Neuron (in vitro differentiated cells): ENCODE data around the gene EXD3.
"Not testable (repeated sequence)": the region's sequence is repeated elsewhere in the genome, so short reads cannot be mapped to it uniquely, and the experiment has no call there.

Experiments used
- H2AFZ ChIP-seq: one replicate; pipeline ENCODE4 v1.6.1; 2013; ENCODE audit warnings: low read depth, mild to moderate bottlenecking, inconsistent platforms, low read length, moderate library complexity
- H3K27me3 ChIP-seq: one replicate; pipeline ENCODE4 v1.6.1; 2013; ENCODE audit warnings: low read length; ENCODE audit not compliant: insufficient read depth
- H3K36me3 ChIP-seq: one replicate; pipeline ENCODE4 v1.6.1; 2013; ENCODE audit warnings: low read length; ENCODE audit not compliant: insufficient read depth
- H3K4me1 ChIP-seq: one replicate; pipeline ENCODE4 v1.6.1; 2013; ENCODE audit warnings: low read length; ENCODE audit not compliant: insufficient read depth
- H3K4me3 ChIP-seq: 2 replicates; pipeline ENCODE4 v1.5.1; 2013; ENCODE audit warnings: mild to moderate bottlenecking, low read length, moderate library complexity
- H3K9me3 ChIP-seq: one replicate; pipeline ENCODE4 v1.6.1; 2013; ENCODE audit warnings: low read length

Gene EXD3

GRCh38 chr9:137380171-137380570, 42.8 kb downstream of the EXD3 start:
- Histone ChIP-seq H3K36me3 (no peaks in the 10 kb centered on the region), H3K9me3 (peaks cover 5% of the 10 kb centered on the region), H3K27me3 (no peaks in the 10 kb centered on the region), H3K4me1 (peaks cover 7% of the 10 kb centered on the region), H3K4me3 (no peak overlapping the region), H2AFZ (no peak overlapping the region)

- H3K27me3 ChIP-seq, result no peaks in the 10 kb centered on the region
- no peak overlapping the region for H3K4me3 ChIP-seq
- H3K4me1 ChIP-seq, result peaks cover 7% of the 10 kb centered on the region
- peaks cover 5% of the 10 kb centered on the region for H3K9me3 ChIP-seq
- H3K36me3 ChIP-seq, result no peaks in the 10 kb centered on the region
- H2AFZ ChIP-seq, result no peak overlapping the region
Measured at GRCh38 chr9:137379761-137380161, 43.2 kb downstream of the EXD3 start.

GRCh38 chr9:137378688-137379410, 44.1 kb downstream of the EXD3 start:
- H3K9me3 ChIP-seq, H3K4me1 ChIP-seq, H3K27me3 ChIP-seq, H2AFZ ChIP-seq, H3K36me3 ChIP-seq, H3K4me3 ChIP-seq: not testable (repeated sequence)

- Histone ChIP-seq H3K27me3 (no peaks in the 10 kb centered on the region), H3K36me3 (no peaks in the 10 kb centered on the region), H2AFZ (no peak overlapping the region), H3K4me3 (no peak overlapping the region), H3K9me3 (peaks cover 5% of the 10 kb centered on the region), H3K4me1 (peaks cover 16% of the 10 kb centered on the region)
Measured at GRCh38 chr9:137376386-137376785, 46.6 kb downstream of the EXD3 start.

GRCh38 chr9:137375321-137376058, 47.5 kb downstream of the EXD3 start:
- Histone ChIP-seq H2AFZ (no peak overlapping the region), H3K36me3 (no peaks in the 10 kb centered on the region), H3K4me1 (peaks cover 24% of the 10 kb centered on the region), H3K9me3 (peaks cover 5% of the 10 kb centered on the region), H3K4me3 (no peak overlapping the region), H3K27me3 (no peaks in the 10 kb centered on the region)

- Histone ChIP-seq H2AFZ (no peak overlapping the region), H3K4me3 (no peak overlapping the region), H3K36me3 (no peaks in the 10 kb centered on the region), H3K9me3 (no peaks in the 10 kb centered on the region), H3K27me3 (no peaks in the 10 kb centered on the region), H3K4me1 (peaks cover 36% of the 10 kb centered on the region)
Measured at GRCh38 chr9:137374131-137374845, 48.7 kb downstream of the EXD3 start.

GRCh38 chr9:137373611-137373980, 49.4 kb downstream of the EXD3 start:
- H3K4me1 ChIP-seq, result peaks cover 39% of the 10 kb centered on the region
- H3K27me3 ChIP-seq, result no peaks in the 10 kb centered on the region
- H3K4me3 ChIP-seq, result no peak overlapping the region
- no peak overlapping the region for H2AFZ ChIP-seq
- no peaks in the 10 kb centered on the region for H3K9me3 ChIP-seq
- no peaks in the 10 kb centered on the region for H3K36me3 ChIP-seq

GRCh38 chr9:137372693-137373610, 50.0 kb downstream of the EXD3 start:
- no peak overlapping the region for H2AFZ ChIP-seq
- no peaks in the 10 kb centered on the region for H3K27me3 ChIP-seq
- no peaks in the 10 kb centered on the region for H3K9me3 ChIP-seq
- no peaks in the 10 kb centered on the region for H3K36me3 ChIP-seq
- H3K4me3 ChIP-seq, result no peak overlapping the region
- H3K4me1 ChIP-seq, result peaks cover 39% of the 10 kb centered on the region

- H3K9me3 ChIP-seq, result no peaks in the 10 kb centered on the region
- no peaks in the 10 kb centered on the region for H3K36me3 ChIP-seq
- no peak overlapping the region for H2AFZ ChIP-seq
- no peak overlapping the region for H3K4me3 ChIP-seq
- H3K27me3 ChIP-seq, result no peaks in the 10 kb centered on the region
- peaks cover 39% of the 10 kb centered on the region for H3K4me1 ChIP-seq
Measured at GRCh38 chr9:137371946-137372651, 50.9 kb downstream of the EXD3 start.

- H3K4me1 ChIP-seq, result peaks cover 39% of the 10 kb centered on the region
- H3K27me3 ChIP-seq, result no peaks in the 10 kb centered on the region
- H2AFZ ChIP-seq, result peak overlapping the region; percentile 59
- H3K9me3 ChIP-seq, result no peaks in the 10 kb centered on the region
- H3K36me3 ChIP-seq, result no peaks in the 10 kb centered on the region
- no peak overlapping the region for H3K4me3 ChIP-seq
Measured at GRCh38 chr9:137371521-137371941, 51.4 kb downstream of the EXD3 start.

GRCh38 chr9:137370865-137371520, 52.0 kb downstream of the EXD3 start:
- Histone ChIP-seq H3K9me3 (no peaks in the 10 kb centered on the region), H3K4me1 (peaks cover 39% of the 10 kb centered on the region), H2AFZ (peak overlapping the region; percentile 59), H3K36me3 (no peaks in the 10 kb centered on the region), H3K4me3 (peak overlapping the region; percentile 15), H3K27me3 (no peaks in the 10 kb centered on the region)
